A549 (cell line): ENCODE measurements around the gene TMEM106C. TPM values are rescaled to one million over a fixed set of nuclear protein-coding genes. Genes with fewer than 3 reads are reported as not detected.

Experiments used
- ATAC-seq, 2 experiments: fragments of 200-7000 bp in 1 of 2; fragments of >200 bp in 1 of 2; cut with Nextera tagmentation in 1 of 2; cut with Tn5 transposase in 1 of 2; 3 replicates each; pipeline versions ENCODE4 v1.8.0 to v1.9.1; 2018 to 2020; ENCODE audit warnings: mild to moderate bottlenecking in 1 of 2, moderate library complexity in 1 of 2
- CTCF ChIA-PET: fragments of 300-600 bp; sonication (Branson Sonifier 250); formaldehyde crosslinking; extraction: SDS; loops from one replicate; lab custom pipeline; 2021; ENCODE audit warnings: antibody characterized with exemption, inconsistent platforms; lab: Yijun Ruan, JAX
- POLR2A ChIA-PET: fragments of 350-600 bp; formaldehyde crosslinking; extraction: SDS; loops from one replicate; lab custom pipeline; 2021; ENCODE audit warnings: antibody characterized with exemption, inconsistent platforms; lab: Yijun Ruan, JAX
- DNase-seq, 2 experiments: peaks; one replicate each; pipeline versions ENCODE4 v3.0.0 to v3.0.0-alpha.2; 2011 to 2016; ENCODE audit warnings: low read depth in 1 of 2, low spot score in 1 of 2
- FAIRE-seq: peaks from 2 replicates; lab custom pipeline; 2011; peaks lifted over from hg19 to GRCh38; lab: Jason Lieb, UNC
- H3K27ac ChIP-seq, 2 experiments: fragments of >200 bp; sonication (Bioruptor Twin); formaldehyde crosslinking; 3 replicates each; pipeline ENCODE4 v1.5.1; 2016 to 2017
- H3K4me1 ChIP-seq: fragments of >200 bp; sonication (Bioruptor Twin); formaldehyde crosslinking; 3 replicates; pipeline ENCODE4 v1.6.1; 2016
- H3K4me2 ChIP-seq: fragments of >200 bp; sonication (Bioruptor Twin); formaldehyde crosslinking; 3 replicates; pipeline ENCODE4 v1.6.1; 2016
- H3K4me3 ChIP-seq: fragments of >200 bp; sonication (Bioruptor Twin); formaldehyde crosslinking; 3 replicates; pipeline ENCODE4 v1.5.1; 2016
- H3K9me3 ChIP-seq: fragments of >200 bp; sonication (Bioruptor Twin); formaldehyde crosslinking; 3 replicates; pipeline ENCODE4 v1.6.1; 2016
- ATOH8 ChIP-seq: fragments of 250-450 bp; sonication (Bioruptor Pico); IDR thresholded peaks from 2 replicates; pipeline ENCODE4 v1.5.0; 2020; ENCODE audit warnings: low read depth, mild to moderate bottlenecking, moderate library complexity
- BCL3 ChIP-seq: fragments of >200 bp; sonication (Bioruptor Twin); formaldehyde crosslinking; IDR thresholded peaks from 3 replicates; pipeline ENCODE4 v1.6.1; 2016
- CEBPB ChIP-seq, 2 experiments: fragments of >200 bp in 1 of 2; sonication (Bioruptor Twin) in 1 of 2; formaldehyde crosslinking in 1 of 2; IDR thresholded peaks; 2 replicates each; pipeline ENCODE4 v1.6.1; 2012 to 2016
- EHMT2 ChIP-seq: fragments of 200-600 bp; sonication (generic); IDR thresholded peaks from 2 replicates; pipeline ENCODE4 v1.6.1; 2016; ENCODE audit warnings: antibody characterized with exemption, low read depth, mild to moderate bottlenecking, moderate library complexity
- GATA3 ChIP-seq: IDR thresholded peaks from 2 replicates; pipeline ENCODE4 v1.6.1; 2012; ENCODE audit warnings: borderline replicate concordance
- HES2 ChIP-seq: fragments of >200 bp; sonication (Bioruptor Twin); formaldehyde crosslinking; IDR thresholded peaks from 2 replicates; pipeline ENCODE4 v1.6.1; 2016
- HMGXB4 ChIP-seq: fragments of 250-450 bp; sonication (Bioruptor Pico); IDR thresholded peaks from 2 replicates; pipeline ENCODE4 v1.5.0; 2021; ENCODE audit warnings: mild to moderate bottlenecking, moderate library complexity, borderline replicate concordance
- HOXB5 ChIP-seq: fragments of 250-450 bp; sonication (Bioruptor Pico); IDR thresholded peaks from 2 replicates; pipeline ENCODE4 v1.5.0; 2020; ENCODE audit warnings: mild to moderate bottlenecking, moderate library complexity
- JUN ChIP-seq, 2 experiments: fragments of >200 bp; sonication (Bioruptor Twin); formaldehyde crosslinking; IDR thresholded peaks; 2 replicates in 1 of 2; 3 replicates in 1 of 2; pipeline ENCODE4 v1.6.1; 2016 to 2017
- KDM1A ChIP-seq: fragments of 200-600 bp; sonication (generic); IDR thresholded peaks from 2 replicates; pipeline ENCODE4 v1.6.1; 2016; ENCODE audit warnings: low read depth, mild to moderate bottlenecking
- MAFK ChIP-seq: fragments of 450-650 bp; IDR thresholded peaks from 2 replicates; pipeline ENCODE4 v1.6.1; 2014; ENCODE audit not compliant: partially characterized antibody
- NFE2L2 ChIP-seq: fragments of 150-350 bp; conservative IDR thresholded peaks from 2 replicates; pipeline ENCODE4 v1.6.1; 2014; ENCODE audit warnings: low read length
- NPAS2 ChIP-seq: fragments of 250-450 bp; sonication (Bioruptor Pico); IDR thresholded peaks from 2 replicates; pipeline ENCODE4 v1.8.0; 2022; ENCODE audit warnings: mild to moderate bottlenecking, moderate library complexity, borderline replicate concordance
- RARB ChIP-seq: fragments of 250-450 bp; sonication (Bioruptor Pico); IDR thresholded peaks from 2 replicates; pipeline ENCODE4 v1.8.0; 2021; ENCODE audit warnings: mild to moderate bottlenecking, moderate library complexity
- REST ChIP-seq: fragments of 200-600 bp; sonication (generic); IDR thresholded peaks from 2 replicates; pipeline ENCODE4 v1.6.1; 2016; ENCODE audit warnings: antibody characterized with exemption, mild to moderate bottlenecking, moderate library complexity
- RFX5 ChIP-seq: fragments of 450-650 bp; IDR thresholded peaks from 2 replicates; pipeline ENCODE4 v1.7.1; 2014; ENCODE audit warnings: antibody characterized with exemption, mild to moderate bottlenecking, moderate library complexity
- RNF2 ChIP-seq: fragments of 200-600 bp; sonication (generic); IDR thresholded peaks from 2 replicates; pipeline ENCODE4 v1.6.1; 2016; ENCODE audit warnings: low read depth, mild to moderate bottlenecking, antibody characterized with exemption, moderate library complexity, borderline replicate concordance
- TFCP2L1 ChIP-seq: fragments of 250-450 bp; sonication (Bioruptor Pico); IDR thresholded peaks from 2 replicates; pipeline ENCODE4 v1.5.0; 2021; ENCODE audit warnings: mild to moderate bottlenecking
- USF2 ChIP-seq: fragments of 450-650 bp; IDR thresholded peaks from 2 replicates; pipeline ENCODE4 v1.6.1; 2014; ENCODE audit warnings: antibody characterized with exemption
- ZNF302 ChIP-seq: fragments of 250-450 bp; sonication (Bioruptor Pico); IDR thresholded peaks from 2 replicates; pipeline ENCODE4 v1.9.0; 2021; ENCODE audit warnings: inconsistent platforms, mild to moderate bottlenecking, moderate library complexity
- ZSCAN20 ChIP-seq: fragments of 250-450 bp; sonication (Bioruptor Pico); IDR thresholded peaks from 2 replicates; pipeline ENCODE4 v1.8.0; 2022; ENCODE audit warnings: mild to moderate bottlenecking, moderate library complexity
- WGBS: methylation state at CpG from one replicate; pipeline ENCODE4 v1.1.6; 2017; ENCODE audit errors: missing lambda C conversion rate; 5-methylcytosine and 5-hydroxymethylcytosine counted together
- polyA plus RNA-seq, 4 experiments: library from polyadenylated mRNA; depleted of rRNA in 3 of 4; stranded (reverse); fragments of >200 nt; fragmentation: RNase III in 1 of 4; extraction: RNeasy Plus Mini Kit Qiagen cat#74134 plus additional on column Dnase treatment in 1 of 4; gene quantifications; 2 replicates in 3 of 4; 3 replicates in 1 of 4; pipeline ENCODE4 v1.2.3, GENCODE V29; 2011 to 2017

The TMEM106C gene
- polyA plus RNA-seq, 2 of the 4 experiments (the other 2 are of a cell fraction), result 166 to 236 TPM

GRCh38 chr12:48013287-48013686, 49.9 kb downstream of the TMEM106C start:
- DNase-seq (no peak), FAIRE-seq (no peak), ATAC-seq (no peak)
- Histone ChIP-seq H3K4me3 (no peak overlapping the region), H3K4me1 (no peaks in the 10 kb centered on the region), H3K27ac (no peak overlapping the region), H3K4me2 (no peak overlapping the region), H3K9me3 (no peaks in the 10 kb centered on the region)
- ChIA-PET POLR2A (no interaction called here), CTCF (interaction anchor here (1.0 kb wide), 1 partner anchor 51 kb away, joined by 3 read pairs; no protein-coding TSS in a partner anchor)
- TF ChIP-seq BCL3, result no peak
- no peak for TF ChIP-seq CEBPB (IDR thresholded peaks at IDR 0.05)
- no peak for TF ChIP-seq HMGXB4 (CRISPR knock-in tag)
- TF ChIP-seq MAFK, result peak; percentile 86
- no peak for TF ChIP-seq HOXB5 (CRISPR knock-in tag)
- no peak for TF ChIP-seq NFE2L2
- no peak for TF ChIP-seq JUN (IDR thresholded peaks at IDR 0.05)
- 51% methylated on average over 2 of the region's 2 CpGs for WGBS

- whole genome bisulfite sequencing, result 0% methylated on average over 1 of the region's 1 CpG
- Histone ChIP-seq H3K4me2 (no peak overlapping the region), H3K9me3 (no peaks in the 10 kb centered on the region), H3K27ac (no peak overlapping the region), H3K4me1 (no peaks in the 10 kb centered on the region), H3K4me3 (no peak overlapping the region)
- CTCF ChIA-PET, result interaction anchor here (0.7 to 3.1 kb wide), 7 partner anchors 10 to 1890 kb away, joined by 3 to 7 read pairs (median 3); no protein-coding TSS in a partner anchor
- POLR2A ChIA-PET, result no interaction called here
- DNase-seq (no peak), FAIRE-seq (no peak), ATAC-seq (no peak)
- TF ChIP-seq GATA3 (no peak), HES2 (no peak), MAFK (no peak), RNF2 (no peak), KDM1A (no peak), USF2 (no peak), EHMT2 (no peak), NPAS2 (CRISPR knock-in tag) (no peak), TFCP2L1 (CRISPR knock-in tag) (no peak), NFE2L2 (no peak)
Observed at GRCh38 chr12:48015129-48015528, 51.7 kb downstream of the TMEM106C start.

GRCh38 chr12:48015954-48016353, 52.6 kb downstream of the TMEM106C start:
- FAIRE-seq, result no peak
- no peak for TF ChIP-seq HMGXB4 (CRISPR knock-in tag)
- no peak for TF ChIP-seq REST
- no peak for TF ChIP-seq RARB
- TF ChIP-seq ZNF302 (CRISPR knock-in tag), result no peak
- TF ChIP-seq NFE2L2, result no peak
- no peak for TF ChIP-seq RNF2
- no peak for TF ChIP-seq RFX5
- TF ChIP-seq ZSCAN20, result no peak
- TF ChIP-seq ATOH8 (CRISPR knock-in tag), result no peak
- TF ChIP-seq GATA3, result no peak

More at GRCh38 chr12:48015954-48016353, 52.6 kb downstream of the TMEM106C start:
- H3K27ac ChIP-seq, result no peak overlapping the region
- DNase-seq, result no peak
- ATAC-seq, result no peak
- H3K4me1 ChIP-seq, result no peaks in the 10 kb centered on the region
- ChIA-PET POLR2A (no interaction called here), CTCF (interaction anchor here (0.9 to 3.1 kb wide), 3 partner anchors 9 to 1891 kb away, joined by 3 to 7 read pairs (median 3); no protein-coding TSS in a partner anchor)
- 74% methylated on average over 7 of the region's 7 CpGs for WGBS
- no peak overlapping the region for H3K4me2 ChIP-seq
- no peaks in the 10 kb centered on the region for H3K9me3 ChIP-seq
- no peak overlapping the region for H3K4me3 ChIP-seq
